Ishikawa (cell line): ENCODE measurements around the gene TBATA.

ENCODE experiments used
- CEBPB ChIP-seq: IDR thresholded peaks from 2 replicates; pipeline ENCODE4 v1.6.1; 2012
- CREB1 ChIP-seq: IDR thresholded peaks from 2 replicates; pipeline ENCODE4 v1.6.1; 2012; ENCODE audit warnings: low read depth
- EGR1 ChIP-seq: IDR thresholded peaks from 2 replicates; pipeline ENCODE4 v1.6.1; 2012
- EP300 ChIP-seq: IDR thresholded peaks from 2 replicates; pipeline ENCODE4 v1.6.1; 2012; ENCODE audit warnings: borderline replicate concordance
- FOXM1 ChIP-seq: IDR thresholded peaks from 2 replicates; pipeline ENCODE4 v1.6.1; 2012; ENCODE audit warnings: low read depth, borderline replicate concordance
- MAX ChIP-seq: IDR thresholded peaks from 2 replicates; pipeline ENCODE4 v1.6.1; 2012
- NFIC ChIP-seq: IDR thresholded peaks from 2 replicates; pipeline ENCODE4 v1.6.1; 2012
- RAD21 ChIP-seq: IDR thresholded peaks from 2 replicates; pipeline ENCODE4 v1.6.1; 2012; ENCODE audit warnings: low read depth
- TAF1 ChIP-seq: IDR thresholded peaks from 2 replicates; pipeline ENCODE4 v1.6.1; 2012; ENCODE audit warnings: low read depth, mild to moderate bottlenecking
- TCF12 ChIP-seq: IDR thresholded peaks from 2 replicates; pipeline ENCODE4 v1.6.1; 2012; ENCODE audit warnings: low read depth
- TEAD4 ChIP-seq: IDR thresholded peaks from 2 replicates; pipeline ENCODE4 v1.6.1; 2012
- YY1 ChIP-seq: IDR thresholded peaks from 2 replicates; pipeline ENCODE4 v1.6.1; 2012; ENCODE audit warnings: low read depth
- ZBTB7A ChIP-seq: IDR thresholded peaks from 2 replicates; pipeline ENCODE4 v1.6.1; 2012; ENCODE audit warnings: low read depth
- TF ChIP-seq, protein P1 (sequence below): IDR thresholded peaks from 2 replicates; pipeline ENCODE4 v1.6.1; 2012; ENCODE audit warnings: low read depth, mild to moderate bottlenecking
- TF ChIP-seq, protein P2 (sequence below): IDR thresholded peaks from 2 replicates; pipeline ENCODE4 v1.6.1; 2012

The TBATA gene

GRCh38 chr10:70810967-70811366 is 25.8 kb upstream of the TBATA start:
- TF ChIP-seq CREB1 (no peak), TEAD4 (no peak), EP300 (no peak), RAD21 (no peak), MAX (no peak)
- TF ChIP-seq, protein P1, sequence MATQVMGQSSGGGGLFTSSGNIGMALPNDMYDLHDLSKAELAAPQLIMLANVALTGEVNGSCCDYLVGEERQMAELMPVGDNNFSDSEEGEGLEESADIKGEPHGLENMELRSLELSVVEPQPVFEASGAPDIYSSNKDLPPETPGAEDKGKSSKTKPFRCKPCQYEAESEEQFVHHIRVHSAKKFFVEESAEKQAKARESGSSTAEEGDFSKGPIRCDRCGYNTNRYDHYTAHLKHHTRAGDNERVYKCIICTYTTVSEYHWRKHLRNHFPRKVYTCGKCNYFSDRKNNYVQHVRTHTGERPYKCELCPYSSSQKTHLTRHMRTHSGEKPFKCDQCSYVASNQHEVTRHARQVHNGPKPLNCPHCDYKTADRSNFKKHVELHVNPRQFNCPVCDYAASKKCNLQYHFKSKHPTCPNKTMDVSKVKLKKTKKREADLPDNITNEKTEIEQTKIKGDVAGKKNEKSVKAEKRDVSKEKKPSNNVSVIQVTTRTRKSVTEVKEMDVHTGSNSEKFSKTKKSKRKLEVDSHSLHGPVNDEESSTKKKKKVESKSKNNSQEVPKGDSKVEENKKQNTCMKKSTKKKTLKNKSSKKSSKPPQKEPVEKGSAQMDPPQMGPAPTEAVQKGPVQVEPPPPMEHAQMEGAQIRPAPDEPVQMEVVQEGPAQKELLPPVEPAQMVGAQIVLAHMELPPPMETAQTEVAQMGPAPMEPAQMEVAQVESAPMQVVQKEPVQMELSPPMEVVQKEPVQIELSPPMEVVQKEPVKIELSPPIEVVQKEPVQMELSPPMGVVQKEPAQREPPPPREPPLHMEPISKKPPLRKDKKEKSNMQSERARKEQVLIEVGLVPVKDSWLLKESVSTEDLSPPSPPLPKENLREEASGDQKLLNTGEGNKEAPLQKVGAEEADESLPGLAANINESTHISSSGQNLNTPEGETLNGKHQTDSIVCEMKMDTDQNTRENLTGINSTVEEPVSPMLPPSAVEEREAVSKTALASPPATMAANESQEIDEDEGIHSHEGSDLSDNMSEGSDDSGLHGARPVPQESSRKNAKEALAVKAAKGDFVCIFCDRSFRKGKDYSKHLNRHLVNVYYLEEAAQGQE = no peak
- TF ChIP-seq, protein P2, sequence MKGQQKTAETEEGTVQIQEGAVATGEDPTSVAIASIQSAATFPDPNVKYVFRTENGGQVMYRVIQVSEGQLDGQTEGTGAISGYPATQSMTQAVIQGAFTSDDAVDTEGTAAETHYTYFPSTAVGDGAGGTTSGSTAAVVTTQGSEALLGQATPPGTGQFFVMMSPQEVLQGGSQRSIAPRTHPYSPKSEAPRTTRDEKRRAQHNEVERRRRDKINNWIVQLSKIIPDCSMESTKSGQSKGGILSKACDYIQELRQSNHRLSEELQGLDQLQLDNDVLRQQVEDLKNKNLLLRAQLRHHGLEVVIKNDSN = no peak

GRCh38 chr10:70809726-70810125 is 24.5 kb upstream of the TBATA start:
- no peak for TF ChIP-seq TAF1
- TF ChIP-seq, protein P2 = no peak
- no peak for TF ChIP-seq FOXM1
- no peak for TF ChIP-seq EGR1
- TF ChIP-seq NFIC = no peak
- no peak for TF ChIP-seq TCF12
- TF ChIP-seq MAX = no peak
- no peak for TF ChIP-seq ZBTB7A
- TF ChIP-seq RAD21 = no peak
- no peak for TF ChIP-seq CEBPB
- TF ChIP-seq YY1 = no peak
- TF ChIP-seq TEAD4 = no peak
- no peak for TF ChIP-seq EP300
- no peak for TF ChIP-seq CREB1
- TF ChIP-seq, protein P1 = no peak

DNA sequence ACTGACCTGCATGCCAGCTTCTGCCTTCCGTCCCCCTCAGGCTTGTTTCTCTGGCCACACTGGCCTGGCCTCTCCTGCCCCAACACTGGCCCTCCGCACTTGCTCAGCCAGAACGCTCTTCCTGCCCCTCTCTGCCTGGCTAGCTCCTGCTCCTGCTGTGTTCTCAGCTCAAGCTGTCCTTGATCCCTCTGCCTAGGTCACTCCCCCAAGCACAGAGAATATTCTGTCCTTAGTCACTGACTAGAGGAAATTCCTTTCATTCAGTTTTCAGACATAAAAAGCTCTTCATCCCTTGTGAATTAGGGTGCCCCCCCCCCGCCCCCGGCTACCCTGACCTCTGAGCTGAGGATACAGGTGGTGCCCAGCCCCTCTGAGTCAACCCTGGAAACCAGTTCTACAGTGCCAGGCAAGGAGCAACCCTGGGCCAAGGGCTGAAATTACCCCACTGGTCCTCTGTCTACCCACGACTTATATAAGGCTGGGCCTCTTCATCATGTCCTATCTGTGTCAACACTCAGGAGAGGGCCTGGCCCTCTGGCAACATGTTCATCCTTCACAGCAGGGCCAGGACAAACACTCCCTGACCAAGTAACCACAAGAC is 23.9 kb upstream of the TBATA start:
- TF ChIP-seq, protein P1 = no peak
- TF ChIP-seq NFIC = no peak
- TF ChIP-seq TAF1 = no peak
- TF ChIP-seq MAX = no peak
- TF ChIP-seq, protein P2 = no peak
- no peak for TF ChIP-seq FOXM1
- no peak for TF ChIP-seq EGR1
- TF ChIP-seq CREB1 = no peak
- no peak for TF ChIP-seq CEBPB
- no peak for TF ChIP-seq ZBTB7A
- TF ChIP-seq TEAD4 = no peak
- no peak for TF ChIP-seq EP300
- no peak for TF ChIP-seq TCF12
- no peak for TF ChIP-seq YY1

- TF ChIP-seq MAX (no peak), RAD21 (no peak), TAF1 (no peak), NFIC (no peak), YY1 (no peak), ZBTB7A (no peak), FOXM1 (no peak), TEAD4 (no peak), CEBPB (no peak), TCF12 (no peak), EP300 (no peak), CREB1 (no peak), EGR1 (no peak)
- TF ChIP-seq, protein P1 = no peak
- TF ChIP-seq, protein P2 = no peak
These were observed 22.4 kb upstream of the TBATA start for GRCh38 chr10:70807556-70807955.
